ENCODE results near the gene WDR7.

- TF ChIP-seq CTCF (IDR thresholded peaks at IDR 0.05) (no peak), EP300 (IDR thresholded peaks at IDR 0.05) (no peak), POLR2A (IDR thresholded peaks at IDR 0.05) (no peak)
Measured at GRCh38 chr18:57003342-57003741, 352.2 kb downstream of the WDR7 start.
